Measurements from ENCODE around the gene CHN2. TPM values are rescaled to one million over a fixed set of nuclear protein-coding genes. Genes with fewer than 3 reads are reported as not detected.

CHN2 gene
- total RNA-seq, 2 experiments from 2014 or later = 1.7 to 1.8 TPM

DNA sequence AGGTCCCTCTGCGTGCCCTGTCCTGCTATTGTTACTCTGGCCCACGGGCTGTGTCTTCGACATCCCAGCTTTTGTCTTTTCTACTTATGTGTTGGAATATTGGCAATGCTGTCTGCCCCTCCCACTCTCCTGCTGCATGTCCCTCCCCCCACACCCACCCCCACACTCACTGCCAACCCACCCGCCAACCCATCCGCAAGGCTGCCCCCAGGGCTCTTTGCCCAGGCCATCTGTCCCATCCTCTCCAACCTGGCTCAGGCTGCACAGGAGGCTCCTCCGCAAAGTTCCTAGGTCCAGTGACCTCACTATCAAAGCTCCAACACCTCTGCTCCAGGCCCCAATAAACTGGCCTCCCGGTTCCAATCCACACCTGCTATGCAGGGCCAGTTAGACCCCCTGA, 202.0 kb downstream of the CHN2 start:
- H3K4me1 Mint-ChIP-seq (ENCODE audit: low read depth) = peaks cover 4% of the 10 kb centered on the region
- intact Hi-C loops (cut with micrococcal nuclease) = no loop called here
- TF ChIP-seq, protein P1, sequence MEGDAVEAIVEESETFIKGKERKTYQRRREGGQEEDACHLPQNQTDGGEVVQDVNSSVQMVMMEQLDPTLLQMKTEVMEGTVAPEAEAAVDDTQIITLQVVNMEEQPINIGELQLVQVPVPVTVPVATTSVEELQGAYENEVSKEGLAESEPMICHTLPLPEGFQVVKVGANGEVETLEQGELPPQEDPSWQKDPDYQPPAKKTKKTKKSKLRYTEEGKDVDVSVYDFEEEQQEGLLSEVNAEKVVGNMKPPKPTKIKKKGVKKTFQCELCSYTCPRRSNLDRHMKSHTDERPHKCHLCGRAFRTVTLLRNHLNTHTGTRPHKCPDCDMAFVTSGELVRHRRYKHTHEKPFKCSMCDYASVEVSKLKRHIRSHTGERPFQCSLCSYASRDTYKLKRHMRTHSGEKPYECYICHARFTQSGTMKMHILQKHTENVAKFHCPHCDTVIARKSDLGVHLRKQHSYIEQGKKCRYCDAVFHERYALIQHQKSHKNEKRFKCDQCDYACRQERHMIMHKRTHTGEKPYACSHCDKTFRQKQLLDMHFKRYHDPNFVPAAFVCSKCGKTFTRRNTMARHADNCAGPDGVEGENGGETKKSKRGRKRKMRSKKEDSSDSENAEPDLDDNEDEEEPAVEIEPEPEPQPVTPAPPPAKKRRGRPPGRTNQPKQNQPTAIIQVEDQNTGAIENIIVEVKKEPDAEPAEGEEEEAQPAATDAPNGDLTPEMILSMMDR (IDR thresholded peaks at IDR 0.05) = no peak
- H3K9me3 Mint-ChIP-seq = no peaks in the 10 kb centered on the region
- H3K27me3 Mint-ChIP-seq = no peaks in the 10 kb centered on the region
- no peak for DNase-seq
- ChIA-PET CTCF (interaction anchor here (1.6 to 2.5 kb wide), 3 partner anchors 12 to 474 kb away, joined by 4 to 11 read pairs (median 9); no protein-coding TSS in a partner anchor), POLR2A (no interaction called here)
- ATAC-seq = no peak
- no peak overlapping the region for H3K27ac Mint-ChIP-seq
- no peaks in the 10 kb centered on the region for H3K36me3 Mint-ChIP-seq (ENCODE audit: low read depth)
- no peak overlapping the region for H3K4me3 Mint-ChIP-seq

DNA sequence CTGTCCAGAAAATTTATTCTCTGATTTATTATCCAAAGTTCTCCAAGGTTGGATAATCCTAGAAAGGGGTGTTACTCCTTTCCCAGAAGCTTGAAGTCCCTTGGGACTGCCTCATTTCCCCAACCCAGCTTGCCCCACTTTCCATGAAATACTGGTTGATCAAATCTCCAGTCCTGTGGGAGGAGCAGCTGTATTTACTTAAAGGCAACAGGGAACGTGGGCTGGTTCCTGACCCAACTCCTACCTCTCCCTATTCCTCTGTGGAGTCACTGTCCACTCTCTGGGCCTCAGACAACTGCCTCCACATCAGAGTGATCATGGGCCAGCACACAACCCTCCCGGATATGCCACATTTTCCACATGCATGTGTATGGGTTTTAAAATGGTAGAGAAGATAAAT, 202.8 kb downstream of the CHN2 start:
- Mint-ChIP-seq H3K27me3 (no peaks in the 10 kb centered on the region), H3K9me3 (no peaks in the 10 kb centered on the region), H3K4me3 (no peak overlapping the region), H3K27ac (no peak overlapping the region), H3K36me3 (ENCODE audit: low read depth) (no peaks in the 10 kb centered on the region), H3K4me1 (ENCODE audit: low read depth) (peaks cover 4% of the 10 kb centered on the region)
- DNase-seq = no peak
- intact Hi-C loops (cut with micrococcal nuclease) = no loop called here
- POLR2A ChIA-PET = no interaction called here
- ATAC-seq = no peak
- TF ChIP-seq, protein P1 (IDR thresholded peaks at IDR 0.05) = no peak
- CTCF ChIA-PET = interaction anchor here (1.6 to 2.5 kb wide), 3 partner anchors 12 to 475 kb away, joined by 4 to 11 read pairs (median 9); no protein-coding TSS in a partner anchor

DNA sequence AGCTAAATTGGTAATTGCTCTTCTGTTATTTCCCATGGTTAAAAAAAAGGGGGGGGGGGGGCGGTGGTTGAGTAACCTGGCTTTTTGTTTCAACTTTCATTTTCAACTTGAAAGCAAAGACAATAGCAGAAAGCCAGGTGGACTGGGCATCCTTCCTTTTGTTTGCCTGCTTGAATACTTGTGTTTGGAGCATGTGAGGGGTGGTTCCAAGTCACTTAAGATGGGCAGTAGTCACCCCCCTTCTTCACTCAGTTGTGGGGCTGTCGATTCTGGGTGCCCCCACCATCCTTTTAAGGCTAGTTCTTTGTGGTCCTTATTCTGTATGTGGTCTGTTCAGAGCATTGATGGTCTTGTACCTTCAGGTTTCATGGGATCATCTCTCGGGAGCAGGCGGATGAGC, 203.4 kb downstream of the CHN2 start:
- Mint-ChIP-seq H3K27me3 (no peaks in the 10 kb centered on the region), H3K4me1 (ENCODE audit: low read depth) (peaks cover 4% of the 10 kb centered on the region), H3K27ac (no peak overlapping the region), H3K36me3 (ENCODE audit: low read depth) (no peaks in the 10 kb centered on the region), H3K4me3 (no peak overlapping the region), H3K9me3 (no peaks in the 10 kb centered on the region)
- ChIA-PET CTCF (interaction anchor here (2.2 to 2.5 kb wide), 2 partner anchors 11 to 476 kb away, joined by 9 to 11 read pairs; no protein-coding TSS in a partner anchor), POLR2A (no interaction called here)
- DNase-seq (no peak), ATAC-seq (no peak)
- TF ChIP-seq, protein P1 (IDR thresholded peaks at IDR 0.05) = no peak
- intact Hi-C loops (cut with micrococcal nuclease) = no loop called here

DNA sequence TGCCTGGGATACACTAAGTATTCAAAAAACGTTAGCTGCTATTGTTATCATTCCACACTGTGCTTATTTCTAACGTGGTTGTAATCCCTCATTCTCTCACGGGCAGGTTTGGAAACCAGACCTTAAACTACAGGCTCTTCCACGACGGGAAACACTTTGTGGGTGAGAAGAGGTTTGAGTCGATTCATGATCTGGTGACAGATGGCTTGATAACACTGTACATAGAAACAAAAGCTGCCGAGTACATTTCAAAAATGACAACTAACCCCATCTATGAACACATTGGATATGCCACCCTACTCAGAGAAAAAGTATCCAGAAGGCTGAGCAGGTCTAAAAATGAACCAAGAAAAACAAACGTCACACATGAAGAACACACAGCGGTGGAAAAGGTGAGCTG, 205.9 kb downstream of the CHN2 start:
- Mint-ChIP-seq H3K27ac (no peak overlapping the region), H3K4me1 (ENCODE audit: low read depth) (peaks cover 4% of the 10 kb centered on the region), H3K36me3 (ENCODE audit: low read depth) (no peaks in the 10 kb centered on the region), H3K27me3 (no peaks in the 10 kb centered on the region), H3K4me3 (no peak overlapping the region), H3K9me3 (no peaks in the 10 kb centered on the region)
- TF ChIP-seq, protein P1 (IDR thresholded peaks at IDR 0.05) = no peak
- POLR2A ChIA-PET = interaction anchor here (0.7 kb wide), 1 partner anchor 11 kb away, joined by 3 read pairs; no protein-coding TSS in a partner anchor
- DNase-seq = no peak
- intact Hi-C loops (cut with micrococcal nuclease) = no loop called here
- CTCF ChIA-PET = interaction anchor here (1.4 to 2.2 kb wide), 2 partner anchors 210 to 473 kb away, joined by 3 to 7 read pairs; no protein-coding TSS in a partner anchor
- ATAC-seq = no peak

DNA sequence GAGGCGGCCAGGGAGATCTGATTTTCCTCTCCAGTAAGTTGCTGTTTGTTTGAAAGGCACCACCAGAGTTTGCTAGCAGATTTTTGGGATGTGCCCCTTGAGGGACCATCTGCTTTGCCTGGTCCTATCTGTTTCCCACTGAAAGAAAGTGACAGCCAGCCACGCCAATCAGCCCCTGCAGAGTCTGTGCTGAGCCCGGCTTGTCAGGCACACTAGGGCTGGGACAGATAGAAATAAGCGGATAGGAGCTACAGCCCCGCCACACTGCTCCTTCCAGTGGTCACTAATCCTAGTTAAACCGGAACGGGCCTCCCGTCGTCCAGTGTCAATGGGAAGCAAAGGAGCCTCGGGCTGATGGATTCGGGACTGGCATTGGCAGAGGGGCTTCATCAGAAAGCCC, 207.2 kb downstream of the CHN2 start:
- DNase-seq (no peak), ATAC-seq (no peak)
- no peaks in the 10 kb centered on the region for H3K36me3 Mint-ChIP-seq (ENCODE audit: low read depth)
- ChIA-PET POLR2A (interaction anchor here (1.0 kb wide), 1 partner anchor 211 kb away, joined by 4 read pairs; no protein-coding TSS in a partner anchor), CTCF (no interaction called here)
- no peaks in the 10 kb centered on the region for H3K27me3 Mint-ChIP-seq
- H3K27ac Mint-ChIP-seq = no peak overlapping the region
- peaks cover 4% of the 10 kb centered on the region for H3K4me1 Mint-ChIP-seq (ENCODE audit: low read depth)
- intact Hi-C loops (cut with micrococcal nuclease) = no loop called here
- TF ChIP-seq, protein P1 (IDR thresholded peaks at IDR 0.05) = no peak
- no peak overlapping the region for H3K4me3 Mint-ChIP-seq
- H3K9me3 Mint-ChIP-seq = no peaks in the 10 kb centered on the region

Data from activated CD8-positive, alpha-beta T cell treated with anti-CD3 and anti-CD28 coated beads for 36 hours (primary cell).